PC-3 (cell line): ENCODE data around the gene PPP2CA. TPM values are rescaled to one million over a fixed set of nuclear protein-coding genes. Genes with fewer than 3 reads are reported as not detected.

ENCODE experiments used
- ATAC-seq: fragments of 200-7000 bp; cut with Tn5 transposase; 2 replicates; pipeline ENCODE4 v1.9.1; 2020; ENCODE audit warnings: mild to moderate bottlenecking, moderate library complexity
- BruUV-seq: library from RNA; stranded (reverse); fragments of 400-500 nt; replicated peaks from 2 replicates; lab custom pipeline; 2021; lab: Mats Ljungman, UMichigan
- CTCF ChIA-PET: fragments of 300-600 bp; sonication (Branson Sonifier 250); formaldehyde crosslinking; loops from one replicate; lab custom pipeline; 2022; ENCODE audit warnings: antibody characterized with exemption; lab: Charles Lee
- POLR2A ChIA-PET: fragments of 300-600 bp; sonication (Branson Sonifier 250); formaldehyde crosslinking; loops from one replicate; lab custom pipeline; 2022; ENCODE audit warnings: antibody characterized with exemption; ENCODE audit not compliant: unreplicated experiment; lab: Charles Lee
- DNase-seq: peaks from one replicate; pipeline ENCODE4 v3.0.0-alpha.2; 2015
- H2AFZ ChIP-seq: fragments of 300-600 bp; sonication (generic); 2 replicates; pipeline ENCODE4 v1.6.0; 2016; ENCODE audit warnings: antibody characterized with exemption, low read length
- H3F3A ChIP-seq: fragments of 300-600 bp; sonication (generic); one replicate; pipeline ENCODE4 v1.6.0; 2017; ENCODE audit warnings: antibody characterized with exemption, low read length, control low read depth, mild to moderate bottlenecking; ENCODE audit not compliant: unreplicated experiment
- H3K27ac ChIP-seq: fragments of 300-600 bp; sonication (generic); 2 replicates; pipeline ENCODE4 v1.5.1; 2016; ENCODE audit warnings: mild to moderate bottlenecking, low read length
- H3K27me3 ChIP-seq: fragments of 300-600 bp; sonication (generic); 2 replicates; pipeline ENCODE4 v1.6.1; 2016; ENCODE audit warnings: low read length, mixed read lengths
- H3K36me3 ChIP-seq: fragments of 300-600 bp; sonication (generic); 2 replicates; pipeline ENCODE4 v1.6.1; 2016; ENCODE audit warnings: low read depth, mixed run types, low read length, mixed read lengths
- H3K4me1 ChIP-seq: fragments of 300-600 bp; sonication (generic); 2 replicates; pipeline ENCODE4 v1.5.1; 2016; ENCODE audit warnings: low read length; ENCODE audit not compliant: insufficient read depth
- H3K4me2 ChIP-seq: fragments of 300-600 bp; sonication (generic); 2 replicates; pipeline ENCODE4 v1.6.0; 2016; ENCODE audit warnings: low read length
- H3K4me3 ChIP-seq: fragments of 300-600 bp; sonication (generic); 2 replicates; pipeline ENCODE4 v1.5.1; 2016; ENCODE audit warnings: mild to moderate bottlenecking, low read length, mixed read lengths
- H3K79me2 ChIP-seq: fragments of 300-600 bp; sonication (generic); 2 replicates; pipeline ENCODE4 v1.6.1; 2017; ENCODE audit warnings: low read length, mixed read lengths
- H3K9ac ChIP-seq: fragments of 300-600 bp; sonication (generic); 2 replicates; pipeline ENCODE4 v1.6.0; 2016; ENCODE audit warnings: mild to moderate bottlenecking, low read length
- H3K9me2 ChIP-seq: fragments of 300-600 bp; sonication (generic); replicated peaks from 2 replicates; pipeline ENCODE4 v1.6.1; 2016; ENCODE audit warnings: mixed run types, low read length, mixed read lengths
- H3K9me3 ChIP-seq: fragments of 300-600 bp; sonication (generic); 2 replicates; pipeline ENCODE4 v1.6.1; 2016; ENCODE audit warnings: low read length, mixed read lengths
- H4K20me1 ChIP-seq: fragments of 300-600 bp; sonication (generic); 2 replicates; pipeline ENCODE4 v1.6.1; 2016; ENCODE audit warnings: low read length, mixed read lengths
- EZH2 ChIP-seq: fragments of 300-600 bp; sonication (generic); IDR thresholded peaks from one replicate; pipeline ENCODE4 v1.6.1; 2017; ENCODE audit warnings: antibody characterized with exemption, mild to moderate bottlenecking, low read length; ENCODE audit not compliant: unreplicated experiment
- EZH2phosphoT487 ChIP-seq: fragments of 300-600 bp; sonication (generic); IDR thresholded peaks from 2 replicates; pipeline ENCODE4 v1.6.1; 2018; ENCODE audit warnings: mild to moderate bottlenecking, antibody characterized with exemption, low read length, borderline replicate concordance
- intact Hi-C: fragments of 100-400 bp; cut with micrococcal nuclease; formaldehyde crosslinking; loops from 2 replicates; pipeline ENCODE4 v1.9.0; 2023
- total RNA-seq: library from RNA; depleted of rRNA; stranded (reverse); fragments of >200 nt; gene quantifications from 2 replicates; pipeline ENCODE4 v1.2.3, GENCODE V29; 2014
- TF ChIP-seq, protein P1 (sequence below): fragments of 300-600 bp; sonication (generic); conservative IDR thresholded peaks from 2 replicates; pipeline ENCODE4 v1.5.1; 2017; ENCODE audit warnings: antibody characterized with exemption, low read depth, mild to moderate bottlenecking, low read length

PPP2CA gene
- total RNA-seq, 1 experiment from 2014 or later, result 184 TPM

DNA sequence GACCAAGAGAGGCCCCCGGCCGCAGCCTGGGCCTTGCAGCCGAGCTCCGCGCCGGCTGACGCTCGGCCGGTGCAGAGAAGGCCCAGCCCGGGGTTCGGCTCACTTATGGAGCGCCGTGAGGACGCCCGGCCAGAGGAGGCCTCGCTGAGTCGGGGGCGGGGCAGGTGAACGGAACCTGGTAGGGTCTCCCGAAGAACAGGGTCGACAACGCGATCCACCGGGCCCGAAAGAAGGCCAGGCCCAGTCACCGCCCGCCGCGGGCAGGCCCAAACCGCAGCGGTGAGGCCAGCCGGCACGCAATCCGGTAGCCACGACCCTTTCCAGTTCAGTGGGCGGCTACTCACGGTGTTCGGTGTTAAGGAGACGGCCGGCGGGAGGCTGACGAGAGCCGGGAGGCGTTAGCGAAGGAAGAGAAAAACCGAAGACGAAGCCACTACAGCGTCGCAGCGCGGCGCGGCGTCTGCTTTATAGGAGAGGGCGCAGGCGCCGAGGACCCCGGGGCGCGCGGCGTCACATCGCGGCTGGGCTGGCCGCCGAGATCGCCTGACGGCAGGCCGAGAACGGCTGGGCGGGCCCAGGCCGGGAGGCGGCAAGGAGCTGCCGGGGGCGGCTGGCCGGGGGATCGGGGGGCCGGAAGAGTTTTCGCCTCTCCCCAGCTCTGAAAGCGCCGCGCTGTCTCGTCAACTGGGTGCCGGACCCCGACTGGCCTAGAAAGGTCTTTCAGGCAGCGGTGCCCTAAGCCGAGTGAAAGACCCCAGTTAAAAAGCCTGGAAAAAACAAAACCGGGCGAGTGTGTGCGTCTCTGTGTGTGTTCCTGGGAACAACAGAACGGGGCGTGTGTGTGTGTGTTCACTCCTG, 49.1 kb downstream of the PPP2CA start, which contains the start of gene SKP1:
TSS of gene SKP1 (minus strand) at position 440 of the 858 bp plus-strand sequence. CDS start 2,928 bp downstream, outside the sequence.
- Histone ChIP-seq H3K9me3 (no peaks in the 10 kb centered on the region), H3F3A (no peaks in the 10 kb centered on the region), H3K27me3 (no peaks in the 10 kb centered on the region), H3K4me2 (peak within 1 kb of the TSS; percentile 89), H3K4me1 (peaks cover 16% of the 10 kb centered on the region), H2AFZ (peak within 1 kb of the TSS; percentile 89), H3K9me2 (no peaks in the 10 kb centered on the region), H3K4me3 (peak within 1 kb of the TSS; percentile 94), H3K9ac (peak within 1 kb of the TSS; percentile 100), H4K20me1 (peaks cover 34% of the 10 kb centered on the region), H3K27ac (peak within 1 kb of the TSS; percentile 92), H3K36me3 (peaks cover 14% of the 10 kb centered on the region; the same call in 1 of the 2 replicates), H3K79me2 (peaks cover 52% of the 10 kb centered on the region)
- intact Hi-C loops, result loop anchor here (2.0 kb wide), 1 partner anchor 48 kb away; no protein-coding TSS in a partner anchor
- TF ChIP-seq, protein P1, sequence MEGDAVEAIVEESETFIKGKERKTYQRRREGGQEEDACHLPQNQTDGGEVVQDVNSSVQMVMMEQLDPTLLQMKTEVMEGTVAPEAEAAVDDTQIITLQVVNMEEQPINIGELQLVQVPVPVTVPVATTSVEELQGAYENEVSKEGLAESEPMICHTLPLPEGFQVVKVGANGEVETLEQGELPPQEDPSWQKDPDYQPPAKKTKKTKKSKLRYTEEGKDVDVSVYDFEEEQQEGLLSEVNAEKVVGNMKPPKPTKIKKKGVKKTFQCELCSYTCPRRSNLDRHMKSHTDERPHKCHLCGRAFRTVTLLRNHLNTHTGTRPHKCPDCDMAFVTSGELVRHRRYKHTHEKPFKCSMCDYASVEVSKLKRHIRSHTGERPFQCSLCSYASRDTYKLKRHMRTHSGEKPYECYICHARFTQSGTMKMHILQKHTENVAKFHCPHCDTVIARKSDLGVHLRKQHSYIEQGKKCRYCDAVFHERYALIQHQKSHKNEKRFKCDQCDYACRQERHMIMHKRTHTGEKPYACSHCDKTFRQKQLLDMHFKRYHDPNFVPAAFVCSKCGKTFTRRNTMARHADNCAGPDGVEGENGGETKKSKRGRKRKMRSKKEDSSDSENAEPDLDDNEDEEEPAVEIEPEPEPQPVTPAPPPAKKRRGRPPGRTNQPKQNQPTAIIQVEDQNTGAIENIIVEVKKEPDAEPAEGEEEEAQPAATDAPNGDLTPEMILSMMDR, result no peak
- TF ChIP-seq EZH2, result no peak
- no peak for TF ChIP-seq EZH2phosphoT487
- ATAC-seq (peak; percentile 69), DNase-seq (peak; percentile 72)
- no TSS peak for BruUV-seq
- ChIA-PET CTCF (no interaction called here), POLR2A (interaction anchor here (0.5 to 0.9 kb wide), 4 partner anchors 49 to 82 kb away, joined by 3 to 8 read pairs (median 4); partner anchors contain the start of gene PPP2CA)

DNA sequence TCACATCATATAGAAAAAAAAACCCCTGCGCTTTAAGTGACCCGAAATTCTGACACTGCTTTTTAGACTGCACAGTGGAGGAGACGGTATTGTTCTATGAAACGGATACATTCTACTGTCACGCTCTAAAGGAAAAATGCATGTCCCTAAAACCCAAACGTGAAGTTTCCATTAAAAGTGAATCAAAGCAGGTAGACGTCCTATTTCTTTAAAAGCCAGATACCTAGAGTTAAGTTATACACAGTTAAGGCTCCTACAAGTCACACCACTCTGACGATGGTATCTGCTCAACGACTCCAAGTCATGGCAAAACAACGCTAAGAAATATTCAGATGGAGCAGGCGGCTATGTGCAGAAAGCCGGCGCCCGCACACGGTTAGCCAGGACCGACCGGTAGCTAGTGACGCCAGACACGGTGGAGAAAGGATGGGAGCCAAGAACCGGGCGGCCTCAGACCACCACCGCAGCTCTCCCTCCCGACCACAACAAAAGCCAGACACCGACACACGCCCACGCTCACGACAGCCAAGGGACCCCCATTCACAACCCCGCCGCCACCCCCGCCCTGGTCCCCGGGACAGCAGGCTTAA, 49.9 kb downstream of the PPP2CA start:
- Histone ChIP-seq H2AFZ (no peak overlapping the region), H3K4me3 (peak overlapping the region; percentile 94), H3F3A (no peaks in the 10 kb centered on the region), H3K79me2 (peaks cover 60% of the 10 kb centered on the region), H3K27ac (peak overlapping the region; percentile 92), H3K9me3 (no peaks in the 10 kb centered on the region), H3K9me2 (no peaks in the 10 kb centered on the region), H3K4me2 (peak overlapping the region; percentile 89), H3K4me1 (peaks cover 16% of the 10 kb centered on the region), H3K27me3 (no peaks in the 10 kb centered on the region), H4K20me1 (peaks cover 40% of the 10 kb centered on the region), H3K36me3 (peaks cover 20% of the 10 kb centered on the region; the same call in 1 of the 2 replicates), H3K9ac (peak overlapping the region; percentile 100)
- POLR2A ChIA-PET, result interaction anchor here (0.5 to 0.6 kb wide), 2 partner anchors 50 to 79 kb away, joined by 3 to 6 read pairs; partner anchors contain the start of gene PPP2CA
- DNase-seq, result no peak
- ATAC-seq, result peak; percentile 2; the same call in 1 of the 2 replicates
- CTCF ChIA-PET, result no interaction called here
- intact Hi-C loops, result loop anchor here (2.0 kb wide), 1 partner anchor 49 kb away; no protein-coding TSS in a partner anchor
- BruUV-seq, result TSS peak; percentile 48
- TF ChIP-seq EZH2phosphoT487 (no peak), EZH2 (no peak)
- TF ChIP-seq, protein P1, result no peak
